Sigmoid colon (tissue), 7 donors: ENCODE measurements around the gene ZFPM1. TPM values are rescaled to one million over a fixed set of nuclear protein-coding genes. Genes with fewer than 3 reads are reported as not detected.

Experiments used
- DNase-seq: peaks from one replicate; pipeline ENCODE4 v3.0.0-alpha.2; 2019
- H3K27ac ChIP-seq, 4 donors: fragments of 200-600 bp; sonication (generic); one replicate each; pipeline ENCODE4 v1.5.1; 2016 to 2019; ENCODE audit warnings: mild to moderate bottlenecking in 1 of 4
- H3K27me3 ChIP-seq, 3 donors: fragments of 200-600 bp; sonication (generic); one replicate each; pipeline ENCODE4 v1.5.1; 2019; ENCODE audit warnings: mild to moderate bottlenecking in 1 of 3
- H3K36me3 ChIP-seq, 4 donors: fragments of 200-600 bp; sonication (generic); one replicate each; pipeline ENCODE4 v1.5.1; 2016 to 2019
- H3K4me1 ChIP-seq, 4 donors: fragments of 200-600 bp; sonication (generic); one replicate each; pipeline ENCODE4 v1.5.1; 2017 to 2019
- H3K4me3 ChIP-seq, 4 donors: fragments of 200-600 bp; sonication (generic); one replicate each; pipeline ENCODE4 v1.5.1; 2017 to 2019; ENCODE audit warnings: mild to moderate bottlenecking in 2 of 4, moderate library complexity in 1 of 4
- H3K9me3 ChIP-seq, 4 donors: fragments of 200-600 bp in 3 of 4; sonication (generic) in 3 of 4; one replicate each; pipeline versions ENCODE4 v1.5.1 to v1.6.1; 2013 to 2019
- EP300 ChIP-seq, 4 donors: sonication (generic); formaldehyde crosslinking; IDR thresholded peaks; one replicate each; pipeline ENCODE4 v1.6.1; 2017; ENCODE audit warnings: antibody characterized with exemption in 4 of 4
- POLR2A ChIP-seq, 2 donors: fragments of 450-650 bp; IDR thresholded peaks; one replicate each; pipeline ENCODE4 v1.6.1; 2016; ENCODE audit warnings: antibody characterized with exemption in 2 of 2, mild to moderate bottlenecking in 2 of 2, moderate library complexity in 2 of 2
- POLR2AphosphoS5 ChIP-seq, 4 donors: sonication (generic); formaldehyde crosslinking; IDR thresholded peaks; one replicate each; pipeline ENCODE4 v1.6.1; 2017; ENCODE audit warnings: antibody characterized with exemption in 4 of 4
- WGBS, 2 donors: extraction: QIAGEN DNeasy Blood & Tissue Kit; methylation state at CpG; one replicate each; pipeline ENCODE4 v1.1.7; 2013; 5-methylcytosine and 5-hydroxymethylcytosine counted together
- intact Hi-C: fragments of 100-400 bp; cut with DNase I; formaldehyde crosslinking; loops from one replicate; pipeline ENCODE4 v1.15.1; 2023
- polyA plus RNA-seq, 3 donors: library from polyadenylated mRNA; stranded (reverse); fragments of 200-250 nt; gene quantifications; one replicate each; pipeline ENCODE4 v1.2.3, GENCODE V29; 2013
- total RNA-seq, 4 donors: library from RNA; depleted of rRNA; stranded (reverse); fragments of >200 nt; gene quantifications; one replicate each; pipeline ENCODE4 v1.1.0, GENCODE V29; 2016
- TF ChIP-seq, protein P1 (sequence below), 4 experiments: fragments of 450-650 bp in 3 of 4; fragments of 200-600 bp in 1 of 4; IDR thresholded peaks; one replicate each; pipeline ENCODE4 v1.5.1; 2016 to 2019; ENCODE audit warnings: antibody characterized with exemption in 4 of 4, mild to moderate bottlenecking in 3 of 4, moderate library complexity in 2 of 4
- donor health status: healthy with polysubstance abuse.
- donor health status: Bipolar disorder and iron deficiency.
- donor health status: healthy.

The ZFPM1 gene
- total and polyA plus RNA-seq, 7 donors: 0.27 to 3.7 (median 0.66) TPM

DNA sequence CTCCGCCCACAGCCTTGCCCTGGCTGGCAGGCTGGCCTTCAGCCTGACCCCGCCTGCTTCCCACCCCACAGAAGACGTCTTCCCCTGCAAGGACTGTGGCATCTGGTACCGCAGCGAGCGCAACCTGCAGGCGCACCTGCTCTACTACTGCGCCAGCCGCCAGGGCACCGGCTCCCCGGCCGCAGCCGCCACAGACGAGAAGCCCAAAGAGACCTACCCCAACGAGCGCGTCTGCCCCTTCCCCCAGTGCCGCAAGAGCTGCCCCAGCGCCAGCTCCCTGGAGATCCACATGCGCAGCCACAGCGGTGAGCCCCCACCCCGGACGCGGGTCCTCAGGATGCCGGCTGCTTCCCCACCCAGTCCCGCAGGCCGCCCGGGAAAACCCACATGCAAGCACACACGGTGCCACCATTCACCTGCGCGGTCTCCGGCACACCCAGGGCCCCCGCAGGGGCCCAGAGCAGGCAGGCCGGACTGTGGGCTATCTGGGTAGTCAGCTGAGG, 78.9 kb downstream of the ZFPM1 start:
- Histone ChIP-seq H3K9me3 (no peaks in the 10 kb centered on the region), H3K4me3 (no peak overlapping the region), H3K27ac (no peak overlapping the region), H3K36me3 (peaks cover 0 to 3% (median 0%) of the 10 kb centered on the region in 4 donors), H3K4me1 (peaks cover 0 to 37% (median 34%) of the 10 kb centered on the region in 4 donors), H3K27me3 (no peaks in the 10 kb centered on the region)
- 90 to 93% methylated on average over 34 of the region's 34 CpGs for WGBS, 2 donors
- TF ChIP-seq EP300 (IDR thresholded peaks at IDR 0.05) (no peak), POLR2AphosphoS5 (IDR thresholded peaks at IDR 0.05) (no peak), POLR2A (IDR thresholded peaks at IDR 0.05) (no peak)
- TF ChIP-seq, protein P1, sequence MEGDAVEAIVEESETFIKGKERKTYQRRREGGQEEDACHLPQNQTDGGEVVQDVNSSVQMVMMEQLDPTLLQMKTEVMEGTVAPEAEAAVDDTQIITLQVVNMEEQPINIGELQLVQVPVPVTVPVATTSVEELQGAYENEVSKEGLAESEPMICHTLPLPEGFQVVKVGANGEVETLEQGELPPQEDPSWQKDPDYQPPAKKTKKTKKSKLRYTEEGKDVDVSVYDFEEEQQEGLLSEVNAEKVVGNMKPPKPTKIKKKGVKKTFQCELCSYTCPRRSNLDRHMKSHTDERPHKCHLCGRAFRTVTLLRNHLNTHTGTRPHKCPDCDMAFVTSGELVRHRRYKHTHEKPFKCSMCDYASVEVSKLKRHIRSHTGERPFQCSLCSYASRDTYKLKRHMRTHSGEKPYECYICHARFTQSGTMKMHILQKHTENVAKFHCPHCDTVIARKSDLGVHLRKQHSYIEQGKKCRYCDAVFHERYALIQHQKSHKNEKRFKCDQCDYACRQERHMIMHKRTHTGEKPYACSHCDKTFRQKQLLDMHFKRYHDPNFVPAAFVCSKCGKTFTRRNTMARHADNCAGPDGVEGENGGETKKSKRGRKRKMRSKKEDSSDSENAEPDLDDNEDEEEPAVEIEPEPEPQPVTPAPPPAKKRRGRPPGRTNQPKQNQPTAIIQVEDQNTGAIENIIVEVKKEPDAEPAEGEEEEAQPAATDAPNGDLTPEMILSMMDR (IDR thresholded peaks at IDR 0.05): no peak
- intact Hi-C loops: no loop called here
- no peak for DNase-seq

DNA sequence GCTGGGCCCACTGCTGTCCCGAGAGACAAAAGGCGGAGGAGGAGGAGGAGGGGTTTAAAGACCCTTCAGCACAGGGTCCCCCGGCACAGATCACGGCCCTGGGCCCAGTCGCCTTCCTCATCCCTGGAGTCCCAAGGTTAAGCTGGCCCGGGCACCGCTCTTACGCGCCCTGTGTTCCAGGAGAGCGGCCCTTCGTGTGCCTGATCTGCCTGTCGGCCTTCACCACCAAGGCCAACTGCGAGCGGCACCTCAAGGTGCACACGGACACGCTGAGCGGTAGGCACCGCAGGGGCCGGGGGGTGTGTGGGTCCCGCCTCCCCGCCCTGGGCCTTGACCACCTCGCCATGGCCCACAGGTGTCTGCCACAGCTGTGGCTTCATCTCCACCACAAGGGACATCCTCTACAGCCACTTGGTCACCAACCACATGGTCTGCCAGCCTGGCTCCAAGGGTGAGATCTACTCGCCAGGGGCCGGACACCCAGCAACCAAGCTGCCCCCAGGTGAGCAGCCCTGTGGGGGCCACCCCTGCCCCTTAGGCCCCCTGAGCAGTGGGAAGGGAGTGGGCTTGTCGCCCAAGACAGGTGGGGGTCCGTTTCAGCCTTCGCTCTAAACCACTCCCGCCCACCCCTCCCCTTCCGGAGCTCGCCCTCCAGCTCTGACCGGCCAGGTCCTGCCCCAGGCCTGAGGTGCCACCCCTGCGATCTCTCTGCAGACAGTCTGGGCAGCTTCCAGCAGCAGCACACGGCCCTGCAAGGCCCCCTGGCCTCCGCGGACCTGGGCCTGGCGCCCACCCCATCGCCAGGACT, 79.6 kb downstream of the ZFPM1 start:
- Histone ChIP-seq H3K4me1 (peaks cover 0 to 30% (median 27%) of the 10 kb centered on the region in 4 donors), H3K27ac (peak overlapping the region; percentile 50 to 93 (median 80)), H3K36me3 (peaks cover 0 to 3% (median 0%) of the 10 kb centered on the region in 4 donors), H3K9me3 (no peaks in the 10 kb centered on the region), H3K4me3 (peak overlapping the region; percentile 37 to 81 (median 80)), H3K27me3 (no peaks in the 10 kb centered on the region)
- TF ChIP-seq POLR2AphosphoS5 (IDR thresholded peaks at IDR 0.05) (no peak), POLR2A (IDR thresholded peaks at IDR 0.05) (no peak)
- TF ChIP-seq, protein P1 (IDR thresholded peaks at IDR 0.05): no peak
- no peak for DNase-seq
- intact Hi-C loops: no loop called here
- WGBS, 2 donors: 89% methylated on average over 37 of the region's 37 CpGs

DNA sequence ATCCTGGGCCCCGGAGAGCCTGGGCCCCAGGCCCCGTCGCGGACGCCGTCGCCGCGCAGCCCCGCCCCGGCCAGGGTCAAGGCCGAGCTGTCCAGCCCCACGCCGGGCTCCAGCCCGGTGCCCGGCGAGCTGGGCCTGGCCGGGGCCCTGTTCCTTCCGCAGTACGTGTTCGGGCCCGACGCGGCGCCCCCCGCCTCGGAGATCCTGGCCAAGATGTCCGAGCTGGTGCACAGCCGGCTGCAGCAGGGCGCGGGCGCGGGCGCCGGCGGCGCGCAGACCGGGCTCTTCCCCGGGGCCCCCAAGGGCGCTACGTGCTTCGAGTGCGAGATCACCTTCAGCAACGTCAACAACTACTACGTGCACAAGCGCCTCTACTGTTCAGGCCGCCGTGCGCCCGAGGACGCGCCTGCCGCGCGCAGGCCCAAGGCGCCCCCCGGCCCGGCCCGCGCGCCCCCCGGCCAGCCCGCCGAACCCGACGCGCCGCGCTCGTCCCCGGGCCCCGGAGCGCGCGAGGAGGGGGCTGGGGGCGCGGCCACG, 80.4 kb downstream of the ZFPM1 start:
- Histone ChIP-seq H3K4me3 (peak overlapping the region; percentile 37 to 81 (median 80)), H3K27ac (peak overlapping the region; percentile 50 to 93 (median 80)), H3K4me1 (peaks cover 0 to 28% (median 24%) of the 10 kb centered on the region in 4 donors), H3K36me3 (peaks cover 0 to 3% (median 0%) of the 10 kb centered on the region in 4 donors), H3K27me3 (peaks cover 0 to 1% (median 0%) of the 10 kb centered on the region in 3 donors), H3K9me3 (no peaks in the 10 kb centered on the region)
- intact Hi-C loops: no loop called here
- no peak for DNase-seq
- TF ChIP-seq POLR2A (IDR thresholded peaks at IDR 0.05) (no peak), EP300 (IDR thresholded peaks at IDR 0.05) (no peak), POLR2AphosphoS5 (IDR thresholded peaks at IDR 0.05) (no peak)
- TF ChIP-seq, protein P1 (IDR thresholded peaks at IDR 0.05): no peak
- 55 to 59% methylated on average over 79 of the region's 79 CpGs for whole genome bisulfite sequencing, 2 donors

DNA sequence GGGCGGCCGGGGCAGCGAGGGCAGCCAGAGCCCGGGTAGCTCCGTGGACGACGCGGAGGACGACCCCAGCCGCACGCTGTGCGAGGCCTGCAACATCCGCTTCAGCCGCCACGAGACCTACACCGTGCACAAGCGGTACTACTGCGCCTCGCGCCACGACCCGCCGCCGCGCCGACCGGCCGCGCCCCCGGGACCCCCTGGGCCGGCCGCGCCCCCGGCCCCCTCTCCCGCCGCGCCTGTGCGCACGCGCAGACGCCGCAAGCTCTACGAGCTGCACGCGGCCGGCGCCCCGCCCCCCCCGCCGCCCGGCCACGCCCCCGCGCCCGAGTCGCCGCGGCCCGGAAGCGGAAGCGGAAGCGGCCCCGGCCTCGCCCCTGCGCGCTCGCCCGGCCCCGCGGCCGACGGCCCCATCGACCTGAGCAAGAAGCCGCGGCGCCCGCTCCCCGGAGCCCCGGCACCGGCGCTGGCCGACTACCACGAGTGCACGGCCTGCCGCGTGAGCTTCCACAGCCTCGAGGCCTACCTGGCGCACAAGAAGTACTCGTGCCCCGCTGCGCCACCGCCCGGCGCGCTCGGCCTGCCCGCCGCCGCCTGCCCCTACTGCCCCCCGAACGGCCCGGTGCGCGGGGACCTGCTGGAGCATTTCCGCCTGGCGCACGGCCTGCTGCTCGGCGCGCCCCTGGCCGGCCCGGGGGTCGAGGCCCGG, 81.0 kb downstream of the ZFPM1 start:
- Histone ChIP-seq H3K4me3 (peak overlapping the region; percentile 56 to 81 (median 80)), H3K27ac (peak overlapping the region; percentile 76 to 93 (median 88)), H3K36me3 (peaks cover 0 to 3% (median 0%) of the 10 kb centered on the region in 4 donors)

More for the DNA sequence above, 81.0 kb downstream of the ZFPM1 start:
- H3K9me3 ChIP-seq: no peaks in the 10 kb centered on the region
- no peak for TF ChIP-seq EP300 (IDR thresholded peaks at IDR 0.05)
- TF ChIP-seq POLR2AphosphoS5 (IDR thresholded peaks at IDR 0.05): peak in 3 of 4 donors; percentile 22 to 78 (median 77)
- TF ChIP-seq, protein P1 (IDR thresholded peaks at IDR 0.05): no peak
- no peak for TF ChIP-seq POLR2A (IDR thresholded peaks at IDR 0.05)
- intact Hi-C loops: loop anchor here (2.0 kb wide), 1 partner anchor 37 kb away; the partner anchor contains the start of gene ZC3H18
- WGBS, 2 donors: 5 to 9% methylated on average over 114 of the region's 114 CpGs
- H3K4me1 ChIP-seq: peaks cover 0 to 28% (median 24%) of the 10 kb centered on the region in 4 donors
- H3K27me3 ChIP-seq: peaks cover 0 to 8% (median under 1%) of the 10 kb centered on the region in 3 donors
- DNase-seq: peak; percentile 86
